Measurements from ENCODE around the gene NTSR2.

DNA sequence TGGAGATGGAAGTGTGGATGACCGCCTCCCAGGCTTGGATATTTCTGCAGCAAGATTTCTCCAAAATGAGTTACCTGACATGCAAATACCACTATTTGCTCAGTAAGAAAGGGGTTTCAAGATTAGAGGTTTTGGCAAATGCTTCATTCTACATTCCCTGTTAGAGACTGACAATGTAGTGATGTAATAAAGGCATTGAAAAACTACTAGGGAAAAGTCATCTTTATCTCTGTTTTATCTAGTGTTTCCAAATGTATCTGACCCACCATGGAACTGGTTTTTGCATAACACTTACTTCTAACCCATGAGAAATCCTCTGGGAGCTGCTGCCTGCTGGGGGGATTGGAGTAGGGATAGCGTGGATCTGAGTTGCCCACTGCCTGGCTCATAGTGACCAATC lies 33.0 kb upstream of the NTSR2 start:
- TF ChIP-seq, protein P1, sequence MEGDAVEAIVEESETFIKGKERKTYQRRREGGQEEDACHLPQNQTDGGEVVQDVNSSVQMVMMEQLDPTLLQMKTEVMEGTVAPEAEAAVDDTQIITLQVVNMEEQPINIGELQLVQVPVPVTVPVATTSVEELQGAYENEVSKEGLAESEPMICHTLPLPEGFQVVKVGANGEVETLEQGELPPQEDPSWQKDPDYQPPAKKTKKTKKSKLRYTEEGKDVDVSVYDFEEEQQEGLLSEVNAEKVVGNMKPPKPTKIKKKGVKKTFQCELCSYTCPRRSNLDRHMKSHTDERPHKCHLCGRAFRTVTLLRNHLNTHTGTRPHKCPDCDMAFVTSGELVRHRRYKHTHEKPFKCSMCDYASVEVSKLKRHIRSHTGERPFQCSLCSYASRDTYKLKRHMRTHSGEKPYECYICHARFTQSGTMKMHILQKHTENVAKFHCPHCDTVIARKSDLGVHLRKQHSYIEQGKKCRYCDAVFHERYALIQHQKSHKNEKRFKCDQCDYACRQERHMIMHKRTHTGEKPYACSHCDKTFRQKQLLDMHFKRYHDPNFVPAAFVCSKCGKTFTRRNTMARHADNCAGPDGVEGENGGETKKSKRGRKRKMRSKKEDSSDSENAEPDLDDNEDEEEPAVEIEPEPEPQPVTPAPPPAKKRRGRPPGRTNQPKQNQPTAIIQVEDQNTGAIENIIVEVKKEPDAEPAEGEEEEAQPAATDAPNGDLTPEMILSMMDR (IDR thresholded peaks at IDR 0.05; ENCODE audit: low read depth, low read length, missing input control), result no peak
- TF ChIP-seq RXRA (IDR thresholded peaks at IDR 0.05) (no peak), TAF1 (conservative IDR thresholded peaks at IDR 0.05) (no peak), YY1 (IDR thresholded peaks at IDR 0.05) (no peak), SP1 (IDR thresholded peaks at IDR 0.05) (no peak), JUND (IDR thresholded peaks at IDR 0.05) (no peak), HNF4A (conservative IDR thresholded peaks at IDR 0.05) (no peak), EGR1 (IDR thresholded peaks at IDR 0.05; ENCODE audit: low read depth in 2 of 2) (no peak)
- TF ChIP-seq, protein P2, sequence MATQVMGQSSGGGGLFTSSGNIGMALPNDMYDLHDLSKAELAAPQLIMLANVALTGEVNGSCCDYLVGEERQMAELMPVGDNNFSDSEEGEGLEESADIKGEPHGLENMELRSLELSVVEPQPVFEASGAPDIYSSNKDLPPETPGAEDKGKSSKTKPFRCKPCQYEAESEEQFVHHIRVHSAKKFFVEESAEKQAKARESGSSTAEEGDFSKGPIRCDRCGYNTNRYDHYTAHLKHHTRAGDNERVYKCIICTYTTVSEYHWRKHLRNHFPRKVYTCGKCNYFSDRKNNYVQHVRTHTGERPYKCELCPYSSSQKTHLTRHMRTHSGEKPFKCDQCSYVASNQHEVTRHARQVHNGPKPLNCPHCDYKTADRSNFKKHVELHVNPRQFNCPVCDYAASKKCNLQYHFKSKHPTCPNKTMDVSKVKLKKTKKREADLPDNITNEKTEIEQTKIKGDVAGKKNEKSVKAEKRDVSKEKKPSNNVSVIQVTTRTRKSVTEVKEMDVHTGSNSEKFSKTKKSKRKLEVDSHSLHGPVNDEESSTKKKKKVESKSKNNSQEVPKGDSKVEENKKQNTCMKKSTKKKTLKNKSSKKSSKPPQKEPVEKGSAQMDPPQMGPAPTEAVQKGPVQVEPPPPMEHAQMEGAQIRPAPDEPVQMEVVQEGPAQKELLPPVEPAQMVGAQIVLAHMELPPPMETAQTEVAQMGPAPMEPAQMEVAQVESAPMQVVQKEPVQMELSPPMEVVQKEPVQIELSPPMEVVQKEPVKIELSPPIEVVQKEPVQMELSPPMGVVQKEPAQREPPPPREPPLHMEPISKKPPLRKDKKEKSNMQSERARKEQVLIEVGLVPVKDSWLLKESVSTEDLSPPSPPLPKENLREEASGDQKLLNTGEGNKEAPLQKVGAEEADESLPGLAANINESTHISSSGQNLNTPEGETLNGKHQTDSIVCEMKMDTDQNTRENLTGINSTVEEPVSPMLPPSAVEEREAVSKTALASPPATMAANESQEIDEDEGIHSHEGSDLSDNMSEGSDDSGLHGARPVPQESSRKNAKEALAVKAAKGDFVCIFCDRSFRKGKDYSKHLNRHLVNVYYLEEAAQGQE (IDR thresholded peaks at IDR 0.05), result no peak
- TF ChIP-seq, protein P3, sequence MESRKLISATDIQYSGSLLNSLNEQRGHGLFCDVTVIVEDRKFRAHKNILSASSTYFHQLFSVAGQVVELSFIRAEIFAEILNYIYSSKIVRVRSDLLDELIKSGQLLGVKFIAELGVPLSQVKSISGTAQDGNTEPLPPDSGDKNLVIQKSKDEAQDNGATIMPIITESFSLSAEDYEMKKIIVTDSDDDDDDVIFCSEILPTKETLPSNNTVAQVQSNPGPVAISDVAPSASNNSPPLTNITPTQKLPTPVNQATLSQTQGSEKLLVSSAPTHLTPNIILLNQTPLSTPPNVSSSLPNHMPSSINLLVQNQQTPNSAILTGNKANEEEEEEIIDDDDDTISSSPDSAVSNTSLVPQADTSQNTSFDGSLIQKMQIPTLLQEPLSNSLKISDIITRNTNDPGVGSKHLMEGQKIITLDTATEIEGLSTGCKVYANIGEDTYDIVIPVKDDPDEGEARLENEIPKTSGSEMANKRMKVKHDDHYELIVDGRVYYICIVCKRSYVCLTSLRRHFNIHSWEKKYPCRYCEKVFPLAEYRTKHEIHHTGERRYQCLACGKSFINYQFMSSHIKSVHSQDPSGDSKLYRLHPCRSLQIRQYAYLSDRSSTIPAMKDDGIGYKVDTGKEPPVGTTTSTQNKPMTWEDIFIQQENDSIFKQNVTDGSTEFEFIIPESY (IDR thresholded peaks at IDR 0.05), result no peak
- TF ChIP-seq, protein P4, sequence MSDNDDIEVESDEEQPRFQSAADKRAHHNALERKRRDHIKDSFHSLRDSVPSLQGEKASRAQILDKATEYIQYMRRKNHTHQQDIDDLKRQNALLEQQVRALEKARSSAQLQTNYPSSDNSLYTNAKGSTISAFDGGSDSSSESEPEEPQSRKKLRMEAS (IDR thresholded peaks at IDR 0.05), result no peak
